Lung (tissue), 12 donors: ENCODE measurements around the gene SH3PXD2A. TPM values are rescaled to one million over a fixed set of nuclear protein-coding genes. Genes with fewer than 3 reads are reported as not detected.
A peak's percentile ranks its signal among the peaks of the same experiment; 100 is the strongest.

Experiments used
- ATAC-seq: fragments of 200-7000 bp; cut with Tn5 transposase; one replicate; pipeline ENCODE4 v1.9.1; 2020; ENCODE audit warnings: moderate number of reproducible peaks; ENCODE audit not compliant: insufficient read depth, low FRiP score
- DNase-seq, 3 donors: peaks; one replicate each; pipeline ENCODE4 v3.0.0-alpha.2; 2013 to 2017
- H3K27ac ChIP-seq, 2 donors: one replicate each; pipeline ENCODE4 v1.5.1; 2013; ENCODE audit warnings: mild to moderate bottlenecking in 2 of 2, moderate library complexity in 2 of 2, control low read depth in 1 of 2, inconsistent platforms in 1 of 2, low read depth in 1 of 2, low read length in 1 of 2
- H3K27me3 ChIP-seq, 3 donors: one replicate each; pipeline ENCODE4 v1.5.1; 2013; ENCODE audit warnings: low read length in 2 of 3; ENCODE audit not compliant: control insufficient read depth in 3 of 3, insufficient read depth in 3 of 3
- H3K36me3 ChIP-seq, 4 donors: one replicate each; pipeline ENCODE4 v1.5.1; 2013; ENCODE audit warnings: low read length in 4 of 4, mild to moderate bottlenecking in 1 of 4, moderate library complexity in 1 of 4; ENCODE audit not compliant: control insufficient read depth in 4 of 4, insufficient read depth in 4 of 4
- H3K4me1 ChIP-seq, 5 donors: one replicate each; pipeline ENCODE4 v1.5.1; 2013; ENCODE audit warnings: low read length in 5 of 5, mild to moderate bottlenecking in 2 of 5, moderate library complexity in 1 of 5; ENCODE audit not compliant: control insufficient read depth in 5 of 5, insufficient read depth in 5 of 5
- H3K4me3 ChIP-seq: one replicate; pipeline ENCODE4 v1.5.1; 2013; ENCODE audit warnings: mild to moderate bottlenecking, control low read depth, moderate library complexity
- H3K9ac ChIP-seq, 2 donors: one replicate each; pipeline ENCODE4 v1.5.1; 2013; ENCODE audit warnings: low read length in 2 of 2, control low read depth in 1 of 2; ENCODE audit not compliant: insufficient read depth in 1 of 2
- H3K9me3 ChIP-seq, 4 donors: one replicate each; pipeline ENCODE4 v1.5.1; 2013; ENCODE audit warnings: low read length in 3 of 4, mild to moderate bottlenecking in 1 of 4, moderate library complexity in 1 of 4; ENCODE audit not compliant: control insufficient read depth in 4 of 4, insufficient read depth in 3 of 4
- CTCF ChIP-seq: IDR thresholded peaks from 2 replicates; pipeline ENCODE4 v1.5.1; 2012; ENCODE audit warnings: mild to moderate bottlenecking; ENCODE audit errors: control extremely low read depth, extremely low read depth
- WGBS, 2 donors: extraction: QIAGEN DNeasy Blood & Tissue Kit; methylation state at CpG; one replicate each; pipeline ENCODE4 v1.1.7; 2013; 5-methylcytosine and 5-hydroxymethylcytosine counted together
- polyA plus RNA-seq, 2 donors: library from polyadenylated mRNA; stranded (reverse); fragments of 200-250 nt; gene quantifications; one replicate each; pipeline ENCODE4 v1.2.1, GENCODE V29; 2013
- total RNA-seq, 2 donors: library from RNA; depleted of rRNA in 1 of 2; stranded (reverse); fragments of >200 nt in 1 of 2; gene quantifications; one replicate each; pipeline ENCODE4 v1.2.1, GENCODE V29; 2014 to 2021
- donor health status: control.
- donor health status: control.
- donor health status: Bipolar disorder and iron deficiency.
- donor health status: healthy.
- donor health status: DM: yes; HTN: yes; CAD: no.

Gene SH3PXD2A
- total and polyA plus RNA-seq, 4 donors, result 9.9 to 53.2 (median 29.2) TPM

GRCh38 chr10:103557455-103557854 is 297.9 kb downstream of the SH3PXD2A start:
- DNase-seq (no peak), ATAC-seq (no peak)
- no peak overlapping the region for H3K4me3 ChIP-seq
- H3K9ac ChIP-seq, result no peak overlapping the region
- no peak for TF ChIP-seq CTCF
- H3K9me3 ChIP-seq, result peaks cover 0 to 6% (median 1%) of the 10 kb centered on the region in 4 donors
- peaks cover 0 to 4% (median 3%) of the 10 kb centered on the region in 3 donors for H3K27me3 ChIP-seq
- 91% methylated on average over 10 of the region's 10 CpGs for WGBS, 2 donors
- H3K4me1 ChIP-seq, result peaks cover 0 to 11% (median 0%) of the 10 kb centered on the region in 5 donors
- no peaks in the 10 kb centered on the region for H3K36me3 ChIP-seq
- H3K27ac ChIP-seq, result no peak overlapping the region

DNA sequence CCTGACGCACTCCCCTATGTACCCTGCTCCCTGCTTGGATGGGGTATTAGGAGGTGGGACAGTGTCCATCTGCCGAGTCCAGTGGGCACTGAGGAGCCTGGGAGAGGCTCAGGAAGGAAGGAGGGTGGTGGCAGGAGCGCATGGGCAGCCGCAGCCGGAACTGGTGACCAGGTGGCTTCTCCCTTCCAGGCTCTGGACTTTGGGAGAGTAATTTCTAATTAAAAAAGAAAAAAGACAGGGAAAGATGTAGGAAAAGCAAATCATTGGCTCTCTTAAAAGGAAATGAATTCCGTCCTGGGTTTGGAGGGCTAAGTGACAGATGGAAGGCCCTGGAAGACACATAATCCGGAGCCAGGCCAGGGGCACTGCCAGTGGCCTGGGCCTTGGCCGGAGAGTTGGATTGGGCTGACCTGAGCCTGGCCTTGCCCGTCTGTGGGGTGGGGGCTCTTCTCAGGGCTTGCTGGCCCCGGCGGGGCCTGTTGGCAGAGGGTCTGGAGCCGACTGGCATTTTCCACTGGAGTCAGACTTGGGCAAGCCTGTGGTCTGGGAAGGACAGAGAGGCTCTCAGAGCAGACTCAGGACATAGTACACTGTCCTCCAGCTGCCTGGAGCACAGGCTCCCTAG is 298.9 kb downstream of the SH3PXD2A start:
- WGBS, 2 donors, result 82 to 90% methylated on average over 12 of the region's 12 CpGs
- no peak for TF ChIP-seq CTCF
- no peak overlapping the region for H3K27ac ChIP-seq
- no peak for DNase-seq
- H3K27me3 ChIP-seq, result peaks cover 0 to 9% (median 3%) of the 10 kb centered on the region in 3 donors
- H3K4me3 ChIP-seq, result no peak overlapping the region
- H3K9ac ChIP-seq, result no peak overlapping the region
- peaks cover 0 to 6% (median 1%) of the 10 kb centered on the region in 4 donors for H3K9me3 ChIP-seq
- no peak for ATAC-seq
- H3K36me3 ChIP-seq, result no peaks in the 10 kb centered on the region
- H3K4me1 ChIP-seq, result peaks cover 0 to 11% (median 0%) of the 10 kb centered on the region in 5 donors

DNA sequence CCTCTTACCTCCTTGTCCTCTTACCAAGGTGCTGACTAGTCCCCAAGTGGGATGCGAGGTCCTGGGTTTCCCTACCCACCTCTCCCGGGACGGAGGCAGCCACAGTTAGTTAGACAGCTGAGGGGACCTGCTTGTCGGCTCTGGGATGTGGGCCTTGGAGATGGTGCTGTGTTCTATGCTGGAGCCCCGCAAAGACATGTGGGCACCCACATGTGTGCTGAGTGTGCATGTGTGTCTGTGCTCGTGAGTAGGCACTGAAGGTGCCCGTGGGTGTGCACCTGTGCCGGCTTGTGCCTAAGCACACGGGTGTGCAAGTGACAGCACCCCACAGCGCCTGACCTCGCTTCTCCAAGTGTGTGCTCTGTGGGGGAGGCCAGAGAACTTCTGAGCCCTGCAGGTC is 299.7 kb downstream of the SH3PXD2A start:
- peaks cover 0 to 9% (median 3%) of the 10 kb centered on the region in 3 donors for H3K27me3 ChIP-seq
- H3K36me3 ChIP-seq, result no peaks in the 10 kb centered on the region
- no peak overlapping the region for H3K27ac ChIP-seq
- DNase-seq (no peak), ATAC-seq (no peak)
- peak overlapping the region in 1 of 2 donors; percentile 30 for H3K9ac ChIP-seq
- peaks cover 0 to 3% (median under 1%) of the 10 kb centered on the region in 4 donors for H3K9me3 ChIP-seq
- peaks cover 0 to 11% (median 0%) of the 10 kb centered on the region in 5 donors for H3K4me1 ChIP-seq
- H3K4me3 ChIP-seq, result no peak overlapping the region
- WGBS, 2 donors, result 64 to 76% methylated on average over 11 of the region's 11 CpGs
- no peak for TF ChIP-seq CTCF
